ENCODE data around the gene REXO4.
A peak's percentile ranks its signal among the peaks of the same experiment; 100 is the strongest.

Gene REXO4

GRCh38 chr9:133424187-133424586 is 6.4 kb upstream of the REXO4 start:
- TF ChIP-seq CTCF (conservative IDR thresholded peaks at IDR 0.05; ENCODE audit: control insufficient read depth, insufficient read depth, low read depth, low read length), result no peak
- no peak overlapping the region for H3K4me3 ChIP-seq (ENCODE audit: control insufficient read depth, low read depth, low read length)
- no peak for DNase-seq (ENCODE audit: low read depth)

- no peak for TF ChIP-seq CTCF (conservative IDR thresholded peaks at IDR 0.05; ENCODE audit: control insufficient read depth, insufficient read depth, low read depth, low read length)
- no peak overlapping the region for H3K4me3 ChIP-seq (ENCODE audit: control insufficient read depth, low read depth, low read length)
- DNase-seq (ENCODE audit: low read depth), result peak; percentile 14
These were observed 5.4 kb upstream of the REXO4 start for GRCh38 chr9:133423216-133423615.

GRCh38 chr9:133421615-133422542 is 4.1 kb upstream of the REXO4 start, which contains the start of gene ADAMTS13:
ADAMTS13 (plus strand) TSS chr9:133422367; CDS start chr9:133422444, 77 bp downstream.
- no peak within 1 kb of the TSS for H3K4me3 ChIP-seq (ENCODE audit: control insufficient read depth, low read depth, low read length)
- DNase-seq (ENCODE audit: low read depth), result peak; percentile 15

GRCh38 chr9:133420392-133420827 is 2.6 kb upstream of the REXO4 start:
- no peak overlapping the region for H3K4me3 ChIP-seq (ENCODE audit: control insufficient read depth, low read depth, low read length)
- TF ChIP-seq CTCF (conservative IDR thresholded peaks at IDR 0.05; ENCODE audit: control insufficient read depth, insufficient read depth, low read depth, low read length), result no peak
- no peak for DNase-seq (ENCODE audit: low read depth)

More at GRCh38 chr9:133421615-133422542, 4.1 kb upstream of the REXO4 start, which contains the start of gene ADAMTS13:
- TF ChIP-seq CTCF (conservative IDR thresholded peaks at IDR 0.05; ENCODE audit: control insufficient read depth, insufficient read depth, low read depth, low read length), result peak; percentile 9

GRCh38 chr9:133419005-133419404 is 1.2 kb upstream of the REXO4 start:
- TF ChIP-seq CTCF (conservative IDR thresholded peaks at IDR 0.05; ENCODE audit: control insufficient read depth, insufficient read depth, low read depth, low read length), result no peak
- no peak for DNase-seq (ENCODE audit: low read depth)
- H3K4me3 ChIP-seq (ENCODE audit: control insufficient read depth, low read depth, low read length), result peak overlapping the region; percentile 88

GRCh38 chr9:133415170-133415569 is 2.6 kb downstream of the REXO4 start:
- DNase-seq (ENCODE audit: low read depth), result no peak
- no peak for TF ChIP-seq CTCF (conservative IDR thresholded peaks at IDR 0.05; ENCODE audit: control insufficient read depth, insufficient read depth, low read depth, low read length)
- H3K4me3 ChIP-seq (ENCODE audit: control insufficient read depth, low read depth, low read length), result no peak overlapping the region

Data from fibroblast of mammary gland (primary cell).